Parathyroid adenoma (tissue), 2 donors: ENCODE results near the gene PANK3.
"Not testable (repeated sequence)": the region's sequence is repeated elsewhere in the genome, so short reads cannot be mapped to it uniquely, and the experiment has no call there.

Experiments used
- H2AFZ ChIP-seq: fragments of 300-600 bp; sonication (generic); one replicate; pipeline ENCODE4 v1.7.0; 2017; ENCODE audit warnings: antibody characterized with exemption, mild to moderate bottlenecking
- H3K27ac ChIP-seq: fragments of 300-600 bp; sonication (generic); one replicate; pipeline ENCODE4 v1.7.0; 2017
- H3K27me3 ChIP-seq: fragments of 300-600 bp; sonication (generic); one replicate; pipeline ENCODE4 v1.7.0; 2017; ENCODE audit warnings: low read length; ENCODE audit not compliant: control insufficient read depth, insufficient read depth
- H3K36me3 ChIP-seq: fragments of 300-600 bp; sonication (generic); one replicate; pipeline ENCODE4 v1.7.0; 2017; ENCODE audit warnings: low read length; ENCODE audit not compliant: control insufficient read depth, insufficient read depth
- H3K4me1 ChIP-seq: fragments of 300-600 bp; sonication (generic); one replicate; pipeline ENCODE4 v1.7.0; 2017; ENCODE audit warnings: control low read depth
- H3K4me2 ChIP-seq: fragments of 300-600 bp; sonication (generic); one replicate; pipeline ENCODE4 v1.7.0; 2017; ENCODE audit warnings: low read length
- H3K4me3 ChIP-seq: fragments of 300-600 bp; sonication (generic); one replicate; pipeline ENCODE4 v1.7.0; 2017; ENCODE audit warnings: low read depth, low read length
- H3K79me2 ChIP-seq: fragments of 300-600 bp; sonication (generic); one replicate; pipeline ENCODE4 v1.7.0; 2017; ENCODE audit warnings: control low read depth
- H3K9ac ChIP-seq: fragments of 300-600 bp; sonication (generic); one replicate; pipeline ENCODE4 v1.7.0; 2017; ENCODE audit warnings: mild to moderate bottlenecking
- H3K9me3 ChIP-seq: fragments of 300-600 bp; sonication (generic); one replicate; pipeline ENCODE4 v1.7.0; 2017; ENCODE audit warnings: low read length; ENCODE audit not compliant: control insufficient read depth
- TF ChIP-seq, protein P1 (sequence below): fragments of 300-600 bp; sonication (generic); IDR thresholded peaks from one replicate; pipeline ENCODE4 v1.7.0; 2017; ENCODE audit warnings: antibody characterized with exemption, mild to moderate bottlenecking
- donor health status: primary hyperparathyroidism.

PANK3 gene

DNA sequence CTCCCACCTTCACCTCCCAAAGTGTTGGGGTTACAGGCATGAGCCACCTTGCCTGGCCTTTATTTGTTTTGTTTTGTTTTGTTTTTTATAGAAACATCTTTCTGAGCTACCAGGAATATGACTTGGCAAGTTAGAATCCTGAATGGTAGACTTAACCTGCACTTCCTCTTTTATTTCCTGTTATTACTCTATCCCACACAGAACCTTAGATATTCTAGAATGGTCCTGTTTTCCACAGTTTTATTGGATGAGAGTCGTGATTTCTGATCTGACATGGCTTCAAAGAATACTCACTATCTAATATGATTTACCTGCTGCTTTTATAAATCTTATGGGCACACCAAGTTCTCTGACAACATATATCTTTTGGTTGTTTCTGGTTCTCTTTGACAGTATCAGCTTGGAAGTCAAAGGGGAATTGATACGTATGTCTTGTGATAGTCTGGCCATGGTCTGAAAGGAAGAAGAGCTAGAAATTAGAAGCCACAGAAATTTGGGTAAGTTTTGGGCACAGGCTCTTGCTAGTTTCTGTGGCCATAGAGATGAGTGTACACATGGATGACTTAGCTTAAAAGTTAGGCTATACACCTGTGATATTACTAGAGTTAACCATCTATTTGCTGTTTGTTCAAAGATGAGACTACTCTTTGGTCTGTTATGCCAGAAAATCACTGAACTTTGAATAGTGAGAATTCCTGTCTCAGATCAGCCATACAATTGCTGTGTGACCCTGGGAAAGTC lies 4.7 kb upstream of the PANK3 start:
- Histone ChIP-seq H3K4me2 (no peak overlapping the region), H3K27me3 (no peaks in the 10 kb centered on the region), H3K79me2 (no peaks in the 10 kb centered on the region), H3K27ac (no peak overlapping the region), H3K4me3 (no peak overlapping the region), H3K9me3 (no peaks in the 10 kb centered on the region), H3K4me1 (peaks cover 6% of the 10 kb centered on the region), H2AFZ (no peak overlapping the region), H3K9ac (no peak overlapping the region), H3K36me3 (no peaks in the 10 kb centered on the region)
- TF ChIP-seq, protein P1, sequence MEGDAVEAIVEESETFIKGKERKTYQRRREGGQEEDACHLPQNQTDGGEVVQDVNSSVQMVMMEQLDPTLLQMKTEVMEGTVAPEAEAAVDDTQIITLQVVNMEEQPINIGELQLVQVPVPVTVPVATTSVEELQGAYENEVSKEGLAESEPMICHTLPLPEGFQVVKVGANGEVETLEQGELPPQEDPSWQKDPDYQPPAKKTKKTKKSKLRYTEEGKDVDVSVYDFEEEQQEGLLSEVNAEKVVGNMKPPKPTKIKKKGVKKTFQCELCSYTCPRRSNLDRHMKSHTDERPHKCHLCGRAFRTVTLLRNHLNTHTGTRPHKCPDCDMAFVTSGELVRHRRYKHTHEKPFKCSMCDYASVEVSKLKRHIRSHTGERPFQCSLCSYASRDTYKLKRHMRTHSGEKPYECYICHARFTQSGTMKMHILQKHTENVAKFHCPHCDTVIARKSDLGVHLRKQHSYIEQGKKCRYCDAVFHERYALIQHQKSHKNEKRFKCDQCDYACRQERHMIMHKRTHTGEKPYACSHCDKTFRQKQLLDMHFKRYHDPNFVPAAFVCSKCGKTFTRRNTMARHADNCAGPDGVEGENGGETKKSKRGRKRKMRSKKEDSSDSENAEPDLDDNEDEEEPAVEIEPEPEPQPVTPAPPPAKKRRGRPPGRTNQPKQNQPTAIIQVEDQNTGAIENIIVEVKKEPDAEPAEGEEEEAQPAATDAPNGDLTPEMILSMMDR = no peak

DNA sequence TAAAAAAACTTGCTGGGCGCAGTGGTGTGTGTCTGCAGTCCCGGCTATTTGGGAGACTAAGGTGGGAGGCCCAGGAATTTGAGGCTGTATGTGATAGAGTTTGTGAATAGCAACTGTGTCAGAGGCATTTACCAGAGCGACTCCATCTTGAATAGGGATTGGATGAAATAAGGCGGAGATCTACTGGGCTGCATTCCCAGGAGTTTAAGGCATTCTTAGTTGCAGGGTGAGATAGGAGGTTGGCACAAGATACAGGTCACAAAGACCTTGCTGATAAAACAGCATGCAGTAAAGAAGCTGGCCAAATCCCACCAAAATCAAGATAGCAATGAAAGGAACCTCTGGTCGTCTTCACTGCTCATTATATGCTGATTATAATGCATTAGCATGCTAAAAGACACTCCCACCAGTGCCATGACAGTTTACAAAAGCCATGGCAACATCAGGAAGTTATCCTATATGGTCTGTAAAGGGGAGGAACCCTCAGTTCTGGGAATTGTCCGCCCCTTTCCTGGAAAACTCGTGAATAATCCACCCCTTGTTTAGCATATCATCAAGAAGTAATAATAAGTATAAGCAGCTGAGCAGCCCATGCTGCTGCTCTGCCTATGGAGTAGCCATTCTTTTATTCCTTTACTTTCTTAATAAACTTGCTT lies 1.8 kb upstream of the PANK3 start:
- H3K27ac ChIP-seq, H3K4me2 ChIP-seq, H3K36me3 ChIP-seq, H3K4me3 ChIP-seq, H3K9me3 ChIP-seq, H3K9ac ChIP-seq, H3K4me1 ChIP-seq, H2AFZ ChIP-seq, H3K27me3 ChIP-seq, H3K79me2 ChIP-seq: not testable (repeated sequence)

DNA sequence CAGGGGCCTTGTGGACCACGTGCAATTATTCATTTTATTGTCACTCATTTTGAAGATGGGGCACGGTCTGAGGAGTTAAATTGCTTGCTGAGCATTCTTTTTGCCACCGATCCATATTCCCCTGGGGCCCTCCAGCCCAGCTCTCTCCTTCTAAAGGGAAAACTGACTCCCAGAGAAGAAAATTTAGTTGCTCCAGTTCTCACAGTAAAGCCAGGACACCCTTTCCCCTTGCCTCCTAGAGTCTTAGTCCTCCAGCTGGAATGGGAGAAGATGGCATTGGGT lies 1.0 kb upstream of the PANK3 start:
- H2AFZ ChIP-seq = peak overlapping the region; percentile 95
- peak overlapping the region; percentile 96 for H3K27ac ChIP-seq
- peak overlapping the region; percentile 93 for H3K4me2 ChIP-seq
- no peaks in the 10 kb centered on the region for H3K27me3 ChIP-seq
- H3K9ac ChIP-seq = no peak overlapping the region
- no peaks in the 10 kb centered on the region for H3K36me3 ChIP-seq
- peaks cover 10% of the 10 kb centered on the region for H3K79me2 ChIP-seq
- no peaks in the 10 kb centered on the region for H3K9me3 ChIP-seq
- peaks cover 6% of the 10 kb centered on the region for H3K4me1 ChIP-seq
- peak overlapping the region; percentile 74 for H3K4me3 ChIP-seq
- TF ChIP-seq, protein P1 = no peak

DNA sequence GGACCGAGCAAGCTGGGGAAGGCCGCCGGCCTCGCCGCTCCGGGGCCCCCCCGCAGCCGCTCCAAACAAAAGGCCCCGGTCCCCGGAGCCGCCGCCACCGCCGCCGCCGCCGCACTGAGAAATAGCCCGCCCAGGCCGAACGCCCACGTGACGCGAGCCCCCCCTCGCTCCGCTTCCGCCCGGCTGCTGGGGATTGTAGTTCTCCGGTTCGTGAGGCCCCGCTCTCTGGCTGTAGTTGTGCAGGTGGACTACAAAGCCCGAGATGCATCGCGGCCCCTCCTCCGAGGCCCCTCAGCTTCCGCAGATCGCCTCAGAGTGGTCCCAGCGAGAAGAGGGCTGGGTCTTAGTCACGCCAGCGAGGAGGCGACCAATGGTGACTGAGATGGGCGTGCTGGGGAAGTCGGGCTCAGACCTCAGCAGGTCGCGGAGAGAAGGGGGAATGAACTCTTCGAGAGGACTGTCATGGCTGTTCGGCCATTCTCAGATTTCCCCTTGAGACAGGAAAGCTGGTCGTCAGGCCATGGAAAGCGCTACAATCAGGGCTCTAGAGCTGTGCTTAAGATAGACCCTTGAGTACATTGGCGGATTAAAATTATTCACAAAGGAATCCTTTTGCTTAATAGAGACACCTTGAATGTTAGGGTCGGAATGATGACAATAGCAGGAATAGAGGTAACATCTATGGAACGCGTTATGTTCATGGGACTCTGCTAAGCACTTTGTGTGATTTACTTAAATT lies 489 bp upstream of the PANK3 start:
- peaks cover 13% of the 10 kb centered on the region for H3K79me2 ChIP-seq
- no peaks in the 10 kb centered on the region for H3K27me3 ChIP-seq
- peak overlapping the region; percentile 74 for H3K4me3 ChIP-seq
- peak overlapping the region; percentile 93 for H3K4me2 ChIP-seq
- H3K36me3 ChIP-seq = no peaks in the 10 kb centered on the region
- peaks cover 6% of the 10 kb centered on the region for H3K4me1 ChIP-seq
- TF ChIP-seq, protein P1 = peak; percentile 9
- H3K9ac ChIP-seq = no peak overlapping the region
- H2AFZ ChIP-seq = peak overlapping the region; percentile 95
- no peaks in the 10 kb centered on the region for H3K9me3 ChIP-seq
- H3K27ac ChIP-seq = peak overlapping the region; percentile 96

DNA sequence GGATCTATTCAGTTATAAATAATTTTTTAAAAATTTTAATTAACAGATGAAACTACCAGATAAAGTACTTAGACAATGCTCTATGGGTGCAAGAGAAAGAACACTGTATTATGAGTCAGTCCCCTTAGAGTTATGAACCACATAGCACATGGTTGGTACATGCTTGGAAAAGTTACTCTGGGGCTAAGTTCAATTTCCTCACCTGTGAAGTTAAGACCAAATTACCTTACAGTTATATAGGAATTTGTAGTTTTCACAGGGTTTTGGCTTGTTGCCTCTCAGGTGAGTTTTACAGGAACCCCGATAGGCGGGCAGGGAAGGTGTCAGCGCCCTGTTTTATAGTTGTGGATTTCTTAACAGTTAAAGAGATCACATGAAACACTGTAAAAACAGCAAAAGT lies 1.2 kb downstream of the PANK3 start:
- Histone ChIP-seq H3K36me3 (no peaks in the 10 kb centered on the region), H3K27me3 (no peaks in the 10 kb centered on the region), H3K9me3 (no peaks in the 10 kb centered on the region), H3K79me2 (peaks cover 19% of the 10 kb centered on the region), H3K4me2 (peak overlapping the region; percentile 81), H3K4me1 (peaks cover 6% of the 10 kb centered on the region), H3K27ac (peak overlapping the region; percentile 96), H3K4me3 (peak overlapping the region; percentile 74), H2AFZ (no peak overlapping the region), H3K9ac (no peak overlapping the region)
- TF ChIP-seq, protein P1 = no peak
